T follicular helper cell (primary cell): ENCODE data around the gene HOXA11.
A peak's percentile ranks its signal among the peaks of the same experiment; 100 is the strongest.

ENCODE experiments used
- DNase-seq: peaks from one replicate; pipeline ENCODE4 v3.0.0-alpha.2; 2020; ENCODE audit warnings: low read depth

HOXA11 gene

GRCh38 chr7:27205325-27206280 lies 20.6 kb upstream of the HOXA11 start:
- no peak for DNase-seq

- DNase-seq: no peak
These were observed 19.9 kb upstream of the HOXA11 start for GRCh38 chr7:27204851-27205322.

GRCh38 chr7:27203964-27204594 lies 19.0 kb upstream of the HOXA11 start:
- no peak for DNase-seq

GRCh38 chr7:27203365-27203953 lies 18.4 kb upstream of the HOXA11 start:
- DNase-seq: no peak

GRCh38 chr7:27202862-27203134 lies 17.8 kb upstream of the HOXA11 start:
- no peak for DNase-seq

GRCh38 chr7:27202018-27202861 lies 17.2 kb upstream of the HOXA11 start:
- no peak for DNase-seq

- no peak for DNase-seq
These were observed 16.6 kb upstream of the HOXA11 start for GRCh38 chr7:27201580-27202017.

- DNase-seq: no peak
These were observed 15.9 kb upstream of the HOXA11 start for GRCh38 chr7:27200761-27201579.

- DNase-seq: no peak
These were observed 15.1 kb upstream of the HOXA11 start, which contains the start of gene HOXA13 for GRCh38 chr7:27199849-27200760. HOXA13 (minus strand) TSS chr7:27200091; CDS start chr7:27200077, 14 bp downstream.

GRCh38 chr7:27198871-27199801 lies 14.1 kb upstream of the HOXA11 start:
- no peak for DNase-seq

- DNase-seq: no peak
These were observed 13.3 kb upstream of the HOXA11 start for GRCh38 chr7:27198138-27198841.

GRCh38 chr7:27197137-27198042 lies 12.4 kb upstream of the HOXA11 start:
- DNase-seq: no peak

GRCh38 chr7:27196287-27196767 lies 11.3 kb upstream of the HOXA11 start:
- DNase-seq: peak; percentile 78

GRCh38 chr7:27194686-27195379 lies 9.8 kb upstream of the HOXA11 start:
- no peak for DNase-seq

- no peak for DNase-seq
These were observed 8.9 kb upstream of the HOXA11 start for GRCh38 chr7:27194002-27194352.

GRCh38 chr7:27193335-27194001 lies 8.4 kb upstream of the HOXA11 start:
- DNase-seq: no peak
